IMR-90 (cell line): ENCODE data around the gene BSDC1. TPM values are rescaled to one million over a fixed set of nuclear protein-coding genes. Genes with fewer than 3 reads are reported as not detected.

Experiments used
- ATAC-seq: fragments of 200-7000 bp; cut with Tn5 transposase; 2 replicates; pipeline ENCODE4 v1.9.1; 2020; ENCODE audit warnings: low read depth, mild to moderate bottlenecking, moderate library complexity
- BruUV-seq: library from RNA; stranded (reverse); fragments of 400-500 nt; replicated peaks from 2 replicates; lab custom pipeline; 2021; lab: Mats Ljungman, UMichigan
- CTCF ChIA-PET: fragments of 300-600 bp; formaldehyde crosslinking; extraction: SDS; loops from one replicate; lab custom pipeline; 2021; ENCODE audit warnings: antibody characterized with exemption; lab: Yijun Ruan, JAX
- POLR2A ChIA-PET: fragments of 300-600 bp; sonication (Branson Sonifier 250); formaldehyde crosslinking; loops from one replicate; lab custom pipeline; 2022; ENCODE audit warnings: antibody characterized with exemption; ENCODE audit not compliant: unreplicated experiment; lab: Charles Lee
- DNase-seq: peaks from one replicate; pipeline ENCODE4 v3.0.0; 2013
- H2AFZ ChIP-seq: replicated peaks from 2 replicates; pipeline ENCODE3; 2013; ENCODE audit warnings: low read length, mild to moderate bottlenecking; ENCODE audit not compliant: poor library complexity
- H2AK5ac ChIP-seq: 2 replicates; pipeline ENCODE4 v1.6.1; 2013; ENCODE audit warnings: low read depth, low read length, inconsistent platforms
- H2AK9ac ChIP-seq: replicated peaks from 2 replicates; pipeline ENCODE3; 2013; ENCODE audit warnings: mild to moderate bottlenecking, low read depth, low read length, moderate library complexity; ENCODE audit not compliant: poor library complexity
- H2BK120ac ChIP-seq: 2 replicates; pipeline ENCODE4 v1.6.1; 2013; ENCODE audit warnings: low read depth, low read length, inconsistent platforms
- H2BK15ac ChIP-seq: 3 replicates; pipeline ENCODE4 v1.6.1; 2013; ENCODE audit warnings: low read depth, low read length, inconsistent platforms
- H2BK20ac ChIP-seq: 2 replicates; pipeline ENCODE4 v1.6.1; 2013; ENCODE audit warnings: low read depth, mild to moderate bottlenecking, inconsistent platforms, low read length, moderate library complexity
- H2BK5ac ChIP-seq: 2 replicates; pipeline ENCODE4 v1.6.1; 2013; ENCODE audit warnings: mild to moderate bottlenecking, low read depth, low read length, inconsistent platforms; ENCODE audit not compliant: poor library complexity, severe bottlenecking
- H3K14ac ChIP-seq: replicated peaks from 2 replicates; pipeline ENCODE4 v1.6.1; 2013; ENCODE audit warnings: low read depth, low read length, inconsistent platforms
- H3K18ac ChIP-seq: 2 replicates; pipeline ENCODE4 v1.6.1; 2013; ENCODE audit warnings: low read depth, low read length, control low read depth
- H3K23ac ChIP-seq: 2 replicates; pipeline ENCODE4 v1.6.1; 2013; ENCODE audit warnings: low read depth, low read length, inconsistent platforms
- H3K27ac ChIP-seq: 2 replicates; pipeline ENCODE4 v1.5.1; 2013; ENCODE audit warnings: mild to moderate bottlenecking, control low read depth, low read length; ENCODE audit not compliant: insufficient read depth
- H3K27me3 ChIP-seq: 2 replicates; pipeline ENCODE4 v1.6.1; 2013; ENCODE audit warnings: low read length; ENCODE audit not compliant: control insufficient read depth, insufficient read depth
- H3K36me3 ChIP-seq: 2 replicates; pipeline ENCODE4 v1.6.1; 2013; ENCODE audit warnings: low read length, mixed read lengths; ENCODE audit not compliant: control insufficient read depth, insufficient read depth
- H3K4ac ChIP-seq: 2 replicates; pipeline ENCODE4 v1.6.1; 2013; ENCODE audit warnings: low read depth, low read length, inconsistent platforms
- H3K4me1 ChIP-seq: 2 replicates; pipeline ENCODE4 v1.6.1; 2013; ENCODE audit warnings: low read length, mixed read lengths; ENCODE audit not compliant: control insufficient read depth, insufficient read depth
- H3K4me2 ChIP-seq: 2 replicates; pipeline ENCODE4 v1.6.1; 2013; ENCODE audit warnings: low read depth, mild to moderate bottlenecking, control low read depth, low read length, moderate library complexity
- H3K4me3 ChIP-seq: 2 replicates; pipeline ENCODE4 v1.5.1; 2013; ENCODE audit warnings: low read depth, mild to moderate bottlenecking, control low read depth, low read length, moderate library complexity; ENCODE audit not compliant: insufficient read depth
- H3K56ac ChIP-seq: 2 replicates; pipeline ENCODE4 v1.6.1; 2013; ENCODE audit warnings: low read length, inconsistent platforms; ENCODE audit not compliant: insufficient read depth; ENCODE audit errors: extremely low read depth
- H3K79me1 ChIP-seq, 2 experiments: 2 replicates each; pipeline ENCODE4 v1.6.1; 2013; ENCODE audit warnings: low read length in 2 of 2, inconsistent platforms in 1 of 2, low read depth in 1 of 2
- H3K9ac ChIP-seq: 2 replicates; pipeline ENCODE4 v1.6.1; 2013; ENCODE audit warnings: low read depth, low read length, control low read depth
- H3K9me1 ChIP-seq: 2 replicates; pipeline ENCODE4 v1.6.1; 2013; ENCODE audit warnings: low read length, inconsistent platforms; ENCODE audit not compliant: insufficient read depth
- H3K9me3 ChIP-seq: 2 replicates; pipeline ENCODE4 v1.6.1; 2013; ENCODE audit warnings: low read length; ENCODE audit not compliant: control insufficient read depth, insufficient read depth
- H4K20me1 ChIP-seq: 2 replicates; pipeline ENCODE4 v1.6.1; 2013; ENCODE audit warnings: low read length, inconsistent platforms; ENCODE audit not compliant: insufficient read depth
- H4K5ac ChIP-seq: 2 replicates; pipeline ENCODE4 v1.6.1; 2013; ENCODE audit warnings: mild to moderate bottlenecking, low read depth, low read length, control low read depth
- H4K8ac ChIP-seq, 2 experiments: 2 replicates each; pipeline ENCODE4 v1.6.1; 2013; ENCODE audit warnings: low read depth in 2 of 2, low read length in 2 of 2, control low read depth in 1 of 2, inconsistent platforms in 1 of 2
- H4K91ac ChIP-seq: 2 replicates; pipeline ENCODE4 v1.6.1; 2013; ENCODE audit warnings: low read depth, low read length, inconsistent platforms; ENCODE audit not compliant: insufficient read depth
- CHD1 ChIP-seq: IDR thresholded peaks from 2 replicates; pipeline ENCODE4 v1.6.1; 2012; ENCODE audit warnings: low read depth, low read length, improper control_type of control experiment
- FOS ChIP-seq: fragments of 150-350 bp; IDR thresholded peaks from 2 replicates; pipeline ENCODE4 v1.6.1; 2016; ENCODE audit warnings: low read depth, low read length
- MAFK ChIP-seq: IDR thresholded peaks from 2 replicates; pipeline ENCODE4 v1.6.1; 2012; ENCODE audit warnings: low read depth, low read length, improper control_type of control experiment
- MAZ ChIP-seq: IDR thresholded peaks from 2 replicates; pipeline ENCODE4 v1.6.1; 2012; ENCODE audit warnings: low read depth, mild to moderate bottlenecking, low read length, improper control_type of control experiment, moderate library complexity, borderline replicate concordance
- POLR2A ChIP-seq: IDR thresholded peaks from 2 replicates; pipeline ENCODE4 v1.6.1; 2012; ENCODE audit warnings: mild to moderate bottlenecking, low read depth, low read length
- RCOR1 ChIP-seq: IDR thresholded peaks from 2 replicates; pipeline ENCODE4 v1.6.1; 2012; ENCODE audit warnings: mild to moderate bottlenecking, low read length, improper control_type of control experiment; ENCODE audit not compliant: insufficient replicate concordance
- RFX5 ChIP-seq: IDR thresholded peaks from 2 replicates; pipeline ENCODE4 v1.8.0; 2012; ENCODE audit warnings: low read depth, mild to moderate bottlenecking, low read length, moderate library complexity
- SMC3 ChIP-seq: fragments of 150-350 bp; IDR thresholded peaks from 2 replicates; pipeline ENCODE4 v1.6.1; 2016; ENCODE audit warnings: low read depth, mild to moderate bottlenecking, antibody characterized with exemption, low read length, moderate library complexity
- WGBS, 2 experiments: methylation state at CpG; one replicate each; pipeline versions ENCODE4 v1.1.5 to v1.1.7; 2013; ENCODE audit warnings: missing lambda C conversion rate in 2 of 2; ENCODE audit not compliant: insufficient read length in 1 of 2; ENCODE audit errors: extremely low coverage in 2 of 2; 5-methylcytosine and 5-hydroxymethylcytosine counted together
- dilution Hi-C: fragments of 300-500 bp; cut with HindIII; formaldehyde crosslinking; loops from one replicate; pipeline ENCODE4 v1.14.3; 2018; ENCODE audit warnings: low sequenced_read_pairs; ENCODE audit not compliant: unreplicated experiment
- in situ Hi-C: fragments of 300-500 bp; cut with MboI; formaldehyde crosslinking; loops from 3 replicates; pipeline ENCODE4 v1.14.3; 2019; ENCODE audit warnings: low sequenced_read_pairs, inconsistent platforms, mixed read lengths
- intact Hi-C: fragments of 100-400 bp; cut with micrococcal nuclease; formaldehyde crosslinking; loops from 2 replicates; pipeline ENCODE4 v1.10.0; 2022
- polyA plus RNA-seq, 3 experiments: library from polyadenylated mRNA; depleted of rRNA; stranded (reverse); fragments of >200 nt; gene quantifications; 2 replicates each; pipeline ENCODE4 v1.2.3, GENCODE V29; 2012; ENCODE audit warnings: low replicate concordance in 1 of 3
- total RNA-seq: library from RNA; depleted of rRNA; stranded (reverse); fragments of >200 nt; gene quantifications from 2 replicates; pipeline ENCODE4 v1.2.3, GENCODE V29; 2012
- TF ChIP-seq, protein P1 (sequence below): fragments of 150-350 bp; IDR thresholded peaks from 2 replicates; pipeline ENCODE4 v1.6.1; 2017; ENCODE audit warnings: mild to moderate bottlenecking, antibody characterized with exemption, low read length, low read depth
- TF ChIP-seq, protein P2 (sequence below): fragments of 150-350 bp; IDR thresholded peaks from 2 replicates; pipeline ENCODE4 v1.6.1; 2016; ENCODE audit warnings: low read depth, mild to moderate bottlenecking, low read length, moderate library complexity, borderline replicate concordance

Gene BSDC1
- total and polyA plus RNA-seq, 2 of the 4 experiments (the other 2 are of a cell fraction): 56.8 to 60.4 TPM

DNA sequence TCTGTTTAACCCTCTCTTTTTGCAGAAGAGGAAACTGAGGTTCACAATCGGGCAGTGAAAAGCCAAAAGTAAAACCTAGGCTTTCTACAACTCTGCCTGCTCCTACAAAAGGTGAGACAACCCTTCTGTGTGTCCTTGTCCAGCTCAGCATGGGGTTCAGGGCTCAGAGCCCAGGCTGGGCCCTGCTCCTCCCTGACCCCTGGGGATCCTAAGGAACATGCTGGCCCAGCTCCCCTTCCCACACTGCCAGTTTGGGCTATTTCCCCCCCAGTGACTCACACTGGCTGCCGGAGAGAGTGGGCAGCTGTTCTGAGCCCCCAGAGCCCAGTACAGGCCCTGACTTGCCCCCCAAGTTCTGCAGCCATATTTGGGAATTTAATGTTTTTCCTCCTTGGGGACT is 40.8 kb downstream of the BSDC1 start:
- 100% methylated on average over 1 of the region's 2 CpGs; no CpG with 5 or more reads in 1 of the 2 experiments for WGBS, 2 experiments
- peak overlapping the region; percentile 28 for H3K23ac ChIP-seq
- ATAC-seq: no peak
- H3K4me3 ChIP-seq: no peak overlapping the region
- peak overlapping the region; percentile 79 for H3K4ac ChIP-seq
- TF ChIP-seq RFX5 (no peak), RCOR1 (no peak), CHD1 (no peak), SMC3 (no peak), POLR2A (no peak; the same call in 1 of the 2 replicates), FOS (no peak), MAZ (no peak), MAFK (no peak)
- TF ChIP-seq, protein P1, sequence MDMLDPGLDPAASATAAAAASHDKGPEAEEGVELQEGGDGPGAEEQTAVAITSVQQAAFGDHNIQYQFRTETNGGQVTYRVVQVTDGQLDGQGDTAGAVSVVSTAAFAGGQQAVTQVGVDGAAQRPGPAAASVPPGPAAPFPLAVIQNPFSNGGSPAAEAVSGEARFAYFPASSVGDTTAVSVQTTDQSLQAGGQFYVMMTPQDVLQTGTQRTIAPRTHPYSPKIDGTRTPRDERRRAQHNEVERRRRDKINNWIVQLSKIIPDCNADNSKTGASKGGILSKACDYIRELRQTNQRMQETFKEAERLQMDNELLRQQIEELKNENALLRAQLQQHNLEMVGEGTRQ: no peak
- TF ChIP-seq, protein P2, sequence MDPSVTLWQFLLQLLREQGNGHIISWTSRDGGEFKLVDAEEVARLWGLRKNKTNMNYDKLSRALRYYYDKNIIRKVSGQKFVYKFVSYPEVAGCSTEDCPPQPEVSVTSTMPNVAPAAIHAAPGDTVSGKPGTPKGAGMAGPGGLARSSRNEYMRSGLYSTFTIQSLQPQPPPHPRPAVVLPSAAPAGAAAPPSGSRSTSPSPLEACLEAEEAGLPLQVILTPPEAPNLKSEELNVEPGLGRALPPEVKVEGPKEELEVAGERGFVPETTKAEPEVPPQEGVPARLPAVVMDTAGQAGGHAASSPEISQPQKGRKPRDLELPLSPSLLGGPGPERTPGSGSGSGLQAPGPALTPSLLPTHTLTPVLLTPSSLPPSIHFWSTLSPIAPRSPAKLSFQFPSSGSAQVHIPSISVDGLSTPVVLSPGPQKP: no peak
- H3K4me2 ChIP-seq: peak overlapping the region; percentile 1; the same call in 1 of the 2 replicates
- H3K36me3 ChIP-seq: peaks cover 5% of the 10 kb centered on the region; the same call in 1 of the 2 replicates
- H3K27me3 ChIP-seq: no peaks in the 10 kb centered on the region
- TSS peak; percentile 14 for BruUV-seq
- intact Hi-C loops (no loop called here), in situ Hi-C loops (no loop called here), dilution Hi-C loops (no loop called here)
- peaks cover 18% of the 10 kb centered on the region for H3K9me1 ChIP-seq
- ChIA-PET CTCF (no interaction called here), POLR2A (no interaction called here)
- peak overlapping the region; percentile 94 for H2AK5ac ChIP-seq
- H3K56ac ChIP-seq: no peak overlapping the region
- peak overlapping the region; percentile 80; the same call in 2 of the 3 replicates for H2BK15ac ChIP-seq
- peak overlapping the region; percentile 81 for H2BK5ac ChIP-seq
- H3K4me1 ChIP-seq: peaks cover 26% of the 10 kb centered on the region
- H3K27ac ChIP-seq: peak overlapping the region; percentile 95
- H3K79me1 ChIP-seq: peaks cover 8 to 30% of the 10 kb centered on the region in 2 experiments; a peak in 3 of 4 replicates
- peak overlapping the region; percentile 91 for H2AK9ac ChIP-seq
- H4K91ac ChIP-seq: peak overlapping the region; percentile 93
- peak overlapping the region; percentile 75 to 85 for H4K8ac ChIP-seq
- peak overlapping the region; percentile 54 for H3K14ac ChIP-seq
- peak overlapping the region; percentile 50 for H2BK120ac ChIP-seq
- H3K9me3 ChIP-seq: no peaks in the 10 kb centered on the region
- peak overlapping the region; percentile 87 for H3K9ac ChIP-seq
- peak overlapping the region; percentile 4 for H2AFZ ChIP-seq
- H4K5ac ChIP-seq: peak overlapping the region; percentile 59
- no peaks in the 10 kb centered on the region for H4K20me1 ChIP-seq
- DNase-seq: no peak
- H2BK20ac ChIP-seq: peak overlapping the region; percentile 16
- H3K18ac ChIP-seq: peak overlapping the region; percentile 32
